ENCODE data around the gene GJB2.
A peak's percentile ranks its signal among the peaks of the same experiment; 100 is the strongest.

GJB2 gene

GRCh38 chr13:20192158-20192835, 441 bp downstream of the GJB2 start:
- DNase-seq, result no peak

GRCh38 chr13:20191311-20192157, 1.2 kb downstream of the GJB2 start:
- DNase-seq, result no peak

- DNase-seq, result no peak
Observed at GRCh38 chr13:20190481-20191310, 2.0 kb downstream of the GJB2 start.

- no peak for DNase-seq
Observed at GRCh38 chr13:20190076-20190475, 2.7 kb downstream of the GJB2 start.

GRCh38 chr13:20188667-20189553, 3.8 kb downstream of the GJB2 start:
- DNase-seq, result peak in 1 of 2 experiments; percentile 6

- no peak for DNase-seq
Observed at GRCh38 chr13:20186771-20187170, 6.0 kb downstream of the GJB2 start.

GRCh38 chr13:20185366-20186056, 7.2 kb downstream of the GJB2 start:
- DNase-seq, result no peak

GRCh38 chr13:20182231-20182846, 10.4 kb downstream of the GJB2 start:
- peak; percentile 68 to 76 for DNase-seq

GRCh38 chr13:20181188-20181587, 11.6 kb downstream of the GJB2 start:
- DNase-seq, result no peak

- DNase-seq, result no peak
Observed at GRCh38 chr13:20178156-20178555, 14.6 kb downstream of the GJB2 start.

GRCh38 chr13:20177049-20177831, 15.5 kb downstream of the GJB2 start:
- DNase-seq, result no peak

- no peak for DNase-seq
Observed at GRCh38 chr13:20175907-20176652, 16.7 kb downstream of the GJB2 start.

GRCh38 chr13:20175406-20175794, 17.3 kb downstream of the GJB2 start:
- DNase-seq, result no peak

GRCh38 chr13:20174656-20175405, 17.9 kb downstream of the GJB2 start:
- peak; percentile 45 to 57 for DNase-seq

GRCh38 chr13:20173116-20173746, 19.5 kb downstream of the GJB2 start:
- DNase-seq, result no peak

GRCh38 chr13:20171364-20171763, 21.4 kb downstream of the GJB2 start:
- DNase-seq, result no peak

GRCh38 chr13:20170921-20171320, 21.8 kb downstream of the GJB2 start:
- DNase-seq, result no peak

- DNase-seq, result no peak
Observed at GRCh38 chr13:20168396-20168795, 24.3 kb downstream of the GJB2 start.

Data from AML-193 (cell line).